ENCODE results near the gene NHS.

GRCh38 chrX:17584248-17584681, 209.3 kb downstream of the NHS start:
- TF ChIP-seq CTCF (IDR thresholded peaks at IDR 0.05) (no peak), POLR2A (IDR thresholded peaks at IDR 0.05) (no peak)

Measured in body of pancreas (tissue), 4 donors.